ENCODE data around the gene RFTN1.

DNA sequence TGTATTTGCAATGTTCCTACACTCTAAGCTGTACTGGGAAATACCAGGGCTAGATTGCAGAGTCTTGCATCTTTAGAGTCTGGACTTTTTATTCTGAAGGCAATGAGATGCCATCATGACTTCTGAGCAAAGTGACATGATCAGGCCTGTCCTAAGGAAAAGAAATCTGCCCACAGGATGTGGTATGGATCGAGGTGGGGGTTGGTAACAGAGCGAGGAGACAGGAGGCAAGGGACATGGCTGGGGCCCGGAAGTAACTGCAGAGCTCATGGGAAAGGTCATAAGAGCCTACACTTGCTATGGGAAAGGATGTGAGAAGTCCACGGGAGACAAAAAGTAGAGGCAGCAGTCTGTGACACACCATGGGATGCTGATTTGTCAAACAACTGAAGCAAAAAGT, 126.9 kb downstream of the RFTN1 start:
- TF ChIP-seq, protein P1, sequence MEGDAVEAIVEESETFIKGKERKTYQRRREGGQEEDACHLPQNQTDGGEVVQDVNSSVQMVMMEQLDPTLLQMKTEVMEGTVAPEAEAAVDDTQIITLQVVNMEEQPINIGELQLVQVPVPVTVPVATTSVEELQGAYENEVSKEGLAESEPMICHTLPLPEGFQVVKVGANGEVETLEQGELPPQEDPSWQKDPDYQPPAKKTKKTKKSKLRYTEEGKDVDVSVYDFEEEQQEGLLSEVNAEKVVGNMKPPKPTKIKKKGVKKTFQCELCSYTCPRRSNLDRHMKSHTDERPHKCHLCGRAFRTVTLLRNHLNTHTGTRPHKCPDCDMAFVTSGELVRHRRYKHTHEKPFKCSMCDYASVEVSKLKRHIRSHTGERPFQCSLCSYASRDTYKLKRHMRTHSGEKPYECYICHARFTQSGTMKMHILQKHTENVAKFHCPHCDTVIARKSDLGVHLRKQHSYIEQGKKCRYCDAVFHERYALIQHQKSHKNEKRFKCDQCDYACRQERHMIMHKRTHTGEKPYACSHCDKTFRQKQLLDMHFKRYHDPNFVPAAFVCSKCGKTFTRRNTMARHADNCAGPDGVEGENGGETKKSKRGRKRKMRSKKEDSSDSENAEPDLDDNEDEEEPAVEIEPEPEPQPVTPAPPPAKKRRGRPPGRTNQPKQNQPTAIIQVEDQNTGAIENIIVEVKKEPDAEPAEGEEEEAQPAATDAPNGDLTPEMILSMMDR (IDR thresholded peaks at IDR 0.05), result no peak
- TF ChIP-seq POLR2A (IDR thresholded peaks at IDR 0.05), result no peak

Data from testis (tissue), 2 donors.